ENCODE results near the gene AHCYL2. TPM values are rescaled to one million over a fixed set of nuclear protein-coding genes. Genes with fewer than 3 reads are reported as not detected.
"Not testable (repeated sequence)": the region's sequence is repeated elsewhere in the genome, so short reads cannot be mapped to it uniquely, and the experiment has no call there.

Gene AHCYL2
- total RNA-seq, 2 experiments from 2014 or later = 5.0 to 8.7 TPM

- Histone ChIP-seq H3K9me3 (ENCODE audit: low read length) (no peaks in the 10 kb centered on the region), H3K4me1 (ENCODE audit: insufficient read depth, low read length, poor library complexity, severe bottlenecking) (peaks cover 2% of the 10 kb centered on the region), H3K36me3 (ENCODE audit: insufficient read depth, low read length) (no peaks in the 10 kb centered on the region), H3K4me2 (ENCODE audit: low read length) (no peak overlapping the region), H3K4me3 (ENCODE audit: low read depth, low read length, poor library complexity, severe bottlenecking) (no peak overlapping the region), H4K20me1 (ENCODE audit: insufficient read depth, low read length) (no peaks in the 10 kb centered on the region), H2AFZ (ENCODE audit: low read length) (no peak overlapping the region), H3K79me2 (ENCODE audit: insufficient read depth, low read depth, low read length) (no peaks in the 10 kb centered on the region), H3K9me2 (ENCODE audit: insufficient read depth, low read length) (no peaks in the 10 kb centered on the region), H3K27ac (ENCODE audit: low read depth, low read length, poor library complexity, severe bottlenecking) (no peak overlapping the region)
- ChIA-PET CTCF (ENCODE audit: unreplicated experiment) (no interaction called here), POLR2A (interaction anchor here (1.4 kb wide), 1 partner anchor 13 kb away, joined by 4 read pairs; no protein-coding TSS in a partner anchor)
- DNase-seq (ENCODE audit: low spot score) = no peak
- intact Hi-C loops (cut with micrococcal nuclease; ENCODE audit: unreplicated experiment) = no loop called here
- BruUV-seq (replicated peaks) = no TSS peak
- no peak for TF ChIP-seq EZH2phosphoT487 (IDR thresholded peaks at IDR 0.05; ENCODE audit: borderline replicate concordance, low read depth, low read length)
- TF ChIP-seq, protein P1, sequence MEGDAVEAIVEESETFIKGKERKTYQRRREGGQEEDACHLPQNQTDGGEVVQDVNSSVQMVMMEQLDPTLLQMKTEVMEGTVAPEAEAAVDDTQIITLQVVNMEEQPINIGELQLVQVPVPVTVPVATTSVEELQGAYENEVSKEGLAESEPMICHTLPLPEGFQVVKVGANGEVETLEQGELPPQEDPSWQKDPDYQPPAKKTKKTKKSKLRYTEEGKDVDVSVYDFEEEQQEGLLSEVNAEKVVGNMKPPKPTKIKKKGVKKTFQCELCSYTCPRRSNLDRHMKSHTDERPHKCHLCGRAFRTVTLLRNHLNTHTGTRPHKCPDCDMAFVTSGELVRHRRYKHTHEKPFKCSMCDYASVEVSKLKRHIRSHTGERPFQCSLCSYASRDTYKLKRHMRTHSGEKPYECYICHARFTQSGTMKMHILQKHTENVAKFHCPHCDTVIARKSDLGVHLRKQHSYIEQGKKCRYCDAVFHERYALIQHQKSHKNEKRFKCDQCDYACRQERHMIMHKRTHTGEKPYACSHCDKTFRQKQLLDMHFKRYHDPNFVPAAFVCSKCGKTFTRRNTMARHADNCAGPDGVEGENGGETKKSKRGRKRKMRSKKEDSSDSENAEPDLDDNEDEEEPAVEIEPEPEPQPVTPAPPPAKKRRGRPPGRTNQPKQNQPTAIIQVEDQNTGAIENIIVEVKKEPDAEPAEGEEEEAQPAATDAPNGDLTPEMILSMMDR (conservative IDR thresholded peaks at IDR 0.05; ENCODE audit: low read length) = no peak
Measured at GRCh38 chr7:129439963-129440625, 215.3 kb downstream of the AHCYL2 start.

GRCh38 chr7:129443612-129444011 lies 218.8 kb downstream of the AHCYL2 start:
- no TSS peak for BruUV-seq (replicated peaks)
- Histone ChIP-seq H3K4me1 (ENCODE audit: insufficient read depth, low read length, poor library complexity, severe bottlenecking) (no peaks in the 10 kb centered on the region), H4K20me1 (ENCODE audit: insufficient read depth, low read length) (no peaks in the 10 kb centered on the region), H3K9me2 (ENCODE audit: insufficient read depth, low read length) (no peaks in the 10 kb centered on the region), H3K79me2 (ENCODE audit: insufficient read depth, low read depth, low read length) (no peaks in the 10 kb centered on the region), H3K9me3 (ENCODE audit: low read length) (no peaks in the 10 kb centered on the region), H3K27ac (ENCODE audit: low read depth, low read length, poor library complexity, severe bottlenecking) (no peak overlapping the region), H3K36me3 (ENCODE audit: insufficient read depth, low read length) (no peaks in the 10 kb centered on the region), H3K4me2 (ENCODE audit: low read length) (no peak overlapping the region), H3K4me3 (ENCODE audit: low read depth, low read length, poor library complexity, severe bottlenecking) (no peak overlapping the region), H2AFZ (ENCODE audit: low read length) (no peak overlapping the region)
- intact Hi-C loops (cut with micrococcal nuclease; ENCODE audit: unreplicated experiment) = no loop called here
- no peak for TF ChIP-seq EZH2phosphoT487 (IDR thresholded peaks at IDR 0.05; ENCODE audit: borderline replicate concordance, low read depth, low read length)
- TF ChIP-seq, protein P1 (conservative IDR thresholded peaks at IDR 0.05; ENCODE audit: low read length) = no peak
- no peak for DNase-seq (ENCODE audit: low spot score)
- ChIA-PET POLR2A (interaction anchor here (0.6 kb wide), 1 partner anchor 23 kb away, joined by 4 read pairs; no protein-coding TSS in a partner anchor), CTCF (ENCODE audit: unreplicated experiment) (interaction anchor here (1.0 kb wide), 1 partner anchor 10 kb away, joined by 3 read pairs; the partner anchor contains the start of gene STRIP2)

DNA sequence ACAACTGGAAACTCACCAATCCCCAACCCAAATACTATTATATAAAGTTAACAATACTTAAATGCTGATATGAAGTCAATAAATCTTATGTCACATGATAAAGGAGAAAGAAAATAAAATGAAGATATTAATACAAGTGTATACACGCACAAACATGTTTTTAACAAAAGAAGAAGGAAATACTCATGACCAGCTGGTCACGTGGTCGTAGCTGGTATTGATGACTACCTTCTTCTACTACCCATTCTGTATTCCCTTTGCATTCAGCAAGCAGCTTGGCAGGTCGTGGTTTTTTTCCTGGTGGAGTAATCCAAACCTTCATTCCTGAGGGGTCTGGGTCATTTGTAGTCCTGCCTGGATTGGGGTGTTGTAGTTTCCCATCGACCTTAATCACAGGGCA lies 219.9 kb downstream of the AHCYL2 start:
- intact Hi-C loops (cut with micrococcal nuclease; ENCODE audit: unreplicated experiment) = not testable (repeated sequence)

GRCh38 chr7:129446925-129447324 lies 222.1 kb downstream of the AHCYL2 start:
- H3K4me2 ChIP-seq (ENCODE audit: low read length); H4K20me1 ChIP-seq (ENCODE audit: insufficient read depth, low read length); intact Hi-C loops (cut with micrococcal nuclease; ENCODE audit: unreplicated experiment); POLR2A ChIA-PET; H3K27ac ChIP-seq (ENCODE audit: low read depth, low read length, poor library complexity, severe bottlenecking); H2AFZ ChIP-seq (ENCODE audit: low read length); CTCF ChIA-PET (ENCODE audit: unreplicated experiment); H3K9me3 ChIP-seq (ENCODE audit: low read length); H3K4me1 ChIP-seq (ENCODE audit: insufficient read depth, low read length, poor library complexity, severe bottlenecking); H3K9me2 ChIP-seq (ENCODE audit: insufficient read depth, low read length); H3K36me3 ChIP-seq (ENCODE audit: insufficient read depth, low read length); H3K79me2 ChIP-seq (ENCODE audit: insufficient read depth, low read depth, low read length); BruUV-seq (replicated peaks); DNase-seq (ENCODE audit: low spot score); H3K4me3 ChIP-seq (ENCODE audit: low read depth, low read length, poor library complexity, severe bottlenecking): not testable (repeated sequence)

More for the DNA sequence above, 219.9 kb downstream of the AHCYL2 start:
- H3K4me2 ChIP-seq (ENCODE audit: low read length); H2AFZ ChIP-seq (ENCODE audit: low read length); H3K9me2 ChIP-seq (ENCODE audit: insufficient read depth, low read length); H3K4me3 ChIP-seq (ENCODE audit: low read depth, low read length, poor library complexity, severe bottlenecking); H3K4me1 ChIP-seq (ENCODE audit: insufficient read depth, low read length, poor library complexity, severe bottlenecking); CTCF ChIA-PET (ENCODE audit: unreplicated experiment); H3K79me2 ChIP-seq (ENCODE audit: insufficient read depth, low read depth, low read length); H4K20me1 ChIP-seq (ENCODE audit: insufficient read depth, low read length); H3K9me3 ChIP-seq (ENCODE audit: low read length); H3K36me3 ChIP-seq (ENCODE audit: insufficient read depth, low read length); DNase-seq (ENCODE audit: low spot score); BruUV-seq (replicated peaks); H3K27ac ChIP-seq (ENCODE audit: low read depth, low read length, poor library complexity, severe bottlenecking): not testable (repeated sequence)
- POLR2A ChIA-PET = interaction anchor here (1.1 kb wide), 1 partner anchor 68 kb away, joined by 3 read pairs; no protein-coding TSS in a partner anchor

DNA sequence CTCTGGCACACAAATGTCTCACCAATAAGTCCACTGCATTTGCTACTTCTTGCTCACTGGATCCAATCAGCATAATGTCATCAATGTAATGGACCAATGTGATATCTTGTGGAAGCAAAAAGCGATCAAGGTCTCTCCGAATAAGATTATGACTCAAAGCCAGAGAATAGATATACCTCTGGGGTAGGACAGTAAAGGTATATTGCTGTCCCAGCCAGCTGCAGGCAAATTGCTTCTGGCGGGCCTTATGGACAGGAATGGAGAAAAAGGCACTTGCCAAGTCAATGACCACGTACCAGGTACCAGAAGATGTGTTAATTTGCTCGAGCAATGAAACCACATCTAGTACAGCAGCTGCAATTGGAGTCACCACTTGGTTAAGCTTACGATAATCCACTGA lies 222.6 kb downstream of the AHCYL2 start:
- H3K79me2 ChIP-seq (ENCODE audit: insufficient read depth, low read depth, low read length); intact Hi-C loops (cut with micrococcal nuclease; ENCODE audit: unreplicated experiment); H3K9me3 ChIP-seq (ENCODE audit: low read length); H3K9me2 ChIP-seq (ENCODE audit: insufficient read depth, low read length); H3K4me1 ChIP-seq (ENCODE audit: insufficient read depth, low read length, poor library complexity, severe bottlenecking); H2AFZ ChIP-seq (ENCODE audit: low read length); CTCF ChIA-PET (ENCODE audit: unreplicated experiment); H3K27ac ChIP-seq (ENCODE audit: low read depth, low read length, poor library complexity, severe bottlenecking); H4K20me1 ChIP-seq (ENCODE audit: insufficient read depth, low read length); DNase-seq (ENCODE audit: low spot score); BruUV-seq (replicated peaks); H3K4me3 ChIP-seq (ENCODE audit: low read depth, low read length, poor library complexity, severe bottlenecking); H3K4me2 ChIP-seq (ENCODE audit: low read length); H3K36me3 ChIP-seq (ENCODE audit: insufficient read depth, low read length): not testable (repeated sequence)
- POLR2A ChIA-PET = interaction anchor here (1.4 kb wide), 1 partner anchor 14 kb away, joined by 5 read pairs; the partner anchor contains the start of gene STRIP2

All from OCI-LY7 (cell line).